GM12878 (cell line): ENCODE measurements around the gene IL3.

Experiments used
- CHD2 ChIP-seq: IDR thresholded peaks from 2 replicates; pipeline ENCODE4 v1.6.1; 2011; ENCODE audit warnings: low read depth, low read length, improper control_type of control experiment, borderline replicate concordance
- ESRRA ChIP-seq: IDR thresholded peaks from 2 replicates; pipeline ENCODE4 v1.6.1; 2012; ENCODE audit warnings: mild to moderate bottlenecking, low read length, improper control_type of control experiment
- NR2C2 ChIP-seq: IDR thresholded peaks from 2 replicates; pipeline ENCODE4 v1.6.1; 2011; ENCODE audit warnings: borderline replicate concordance, low read depth; ENCODE audit not compliant: control insufficient read depth, insufficient read length
- NRF1 ChIP-seq: conservative IDR thresholded peaks from 2 replicates; pipeline ENCODE4 v1.6.1; 2011; ENCODE audit warnings: mild to moderate bottlenecking, low read depth, low read length, improper control_type of control experiment
- POLR2AphosphoS5 ChIP-seq: IDR thresholded peaks from 2 replicates; pipeline ENCODE4 v1.6.1; 2011; ENCODE audit warnings: mild to moderate bottlenecking, low read length, inconsistent platforms
- TF ChIP-seq, protein P1 (sequence below), 3 experiments: IDR thresholded peaks in 2 of 3; conservative IDR thresholded peaks in 1 of 3; 2 replicates each; pipeline ENCODE4 v1.5.1; 2011; ENCODE audit warnings: low read depth in 3 of 3, low read length in 3 of 3, mild to moderate bottlenecking in 3 of 3, control low read depth in 2 of 3, moderate library complexity in 2 of 3, inconsistent platforms in 1 of 3, mixed read lengths in 1 of 3; ENCODE audit not compliant: control insufficient read depth in 2 of 3, insufficient read depth in 1 of 3; ENCODE audit errors: extremely low read depth in 1 of 3

- TF ChIP-seq POLR2AphosphoS5 (no peak), NR2C2 (no peak), NRF1 (no peak), CHD2 (no peak), ESRRA (no peak)
- TF ChIP-seq, protein P1, sequence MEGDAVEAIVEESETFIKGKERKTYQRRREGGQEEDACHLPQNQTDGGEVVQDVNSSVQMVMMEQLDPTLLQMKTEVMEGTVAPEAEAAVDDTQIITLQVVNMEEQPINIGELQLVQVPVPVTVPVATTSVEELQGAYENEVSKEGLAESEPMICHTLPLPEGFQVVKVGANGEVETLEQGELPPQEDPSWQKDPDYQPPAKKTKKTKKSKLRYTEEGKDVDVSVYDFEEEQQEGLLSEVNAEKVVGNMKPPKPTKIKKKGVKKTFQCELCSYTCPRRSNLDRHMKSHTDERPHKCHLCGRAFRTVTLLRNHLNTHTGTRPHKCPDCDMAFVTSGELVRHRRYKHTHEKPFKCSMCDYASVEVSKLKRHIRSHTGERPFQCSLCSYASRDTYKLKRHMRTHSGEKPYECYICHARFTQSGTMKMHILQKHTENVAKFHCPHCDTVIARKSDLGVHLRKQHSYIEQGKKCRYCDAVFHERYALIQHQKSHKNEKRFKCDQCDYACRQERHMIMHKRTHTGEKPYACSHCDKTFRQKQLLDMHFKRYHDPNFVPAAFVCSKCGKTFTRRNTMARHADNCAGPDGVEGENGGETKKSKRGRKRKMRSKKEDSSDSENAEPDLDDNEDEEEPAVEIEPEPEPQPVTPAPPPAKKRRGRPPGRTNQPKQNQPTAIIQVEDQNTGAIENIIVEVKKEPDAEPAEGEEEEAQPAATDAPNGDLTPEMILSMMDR (IDR thresholded peaks at IDR 0.05 in 2 of 3, conservative IDR thresholded peaks at IDR 0.05 in 1 of 3; ENCODE audit: control insufficient read depth in 2 of 3, extremely low read depth in 1 of 3, insufficient read depth in 1 of 3, low read depth in 3 of 3, low read length in 3 of 3): no peak
Observed at GRCh38 chr5:132102944-132103331, 42.5 kb downstream of the IL3 start.
